ENCODE measurements around the gene ZACN. TPM values are rescaled to one million over a fixed set of nuclear protein-coding genes. Genes with fewer than 3 reads are reported as not detected.

The ZACN gene
- polyA plus RNA-seq, 1 donor from 2014 or later, result not detected

DNA sequence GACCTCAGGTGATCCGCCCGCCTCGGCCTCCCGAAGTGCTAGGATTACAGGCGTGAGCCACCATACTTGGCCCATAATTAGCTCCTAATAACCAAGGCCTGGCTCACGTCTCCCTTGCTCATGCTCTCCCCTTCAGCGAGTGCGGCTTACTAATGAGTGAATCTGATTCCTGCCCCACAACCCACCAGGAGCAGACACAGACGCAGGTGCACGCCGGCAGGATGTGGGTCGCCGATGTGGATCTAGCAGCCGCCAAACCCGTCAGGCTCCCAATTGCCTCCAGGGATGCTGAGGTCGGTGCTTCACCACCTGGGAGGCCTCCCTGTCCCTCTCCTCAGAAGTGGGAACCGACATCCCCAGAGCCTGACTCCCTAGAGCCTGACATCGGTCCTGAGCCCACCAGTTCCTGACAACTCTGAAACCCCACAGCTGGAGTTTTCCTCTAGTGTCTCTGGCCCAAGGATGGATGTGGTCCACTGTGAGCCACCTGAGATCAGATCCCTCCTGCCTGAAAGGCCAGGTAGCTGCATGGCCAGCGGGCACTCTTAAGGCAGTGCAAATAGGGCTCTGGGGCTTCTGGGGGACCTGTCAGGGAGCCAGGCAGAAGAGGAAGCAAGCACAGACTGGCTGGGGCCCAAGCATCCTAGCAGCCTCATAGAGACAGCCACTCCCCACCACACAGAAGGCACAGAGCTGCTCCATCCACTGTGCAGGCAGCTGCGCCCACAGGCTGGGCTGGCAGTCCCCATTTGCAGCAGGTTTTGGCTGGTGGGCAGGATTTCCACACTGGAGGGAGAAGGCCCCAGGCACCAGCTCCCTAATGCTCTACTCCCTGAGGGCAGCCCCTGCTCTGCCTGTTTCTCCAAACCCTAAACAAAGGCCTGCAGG is 13.8 kb downstream of the ZACN start:
- Histone ChIP-seq H3K4me3 (ENCODE audit: low read length) (no peak overlapping the region), H3K79me2 (replicated peaks; ENCODE audit: insufficient read depth, low read length) (no peaks in the 10 kb centered on the region), H3K36me3 (ENCODE audit: insufficient read depth, low read length) (peaks cover 7% of the 10 kb centered on the region), H3K27me3 (ENCODE audit: insufficient read depth, low read depth, low read length) (no peaks in the 10 kb centered on the region), H3K4me2 (ENCODE audit: low read length) (no peak overlapping the region), H2AFZ (ENCODE audit: low read depth, low read length) (no peak overlapping the region), H3K27ac (ENCODE audit: low read length) (no peak overlapping the region), H3K9me2 (ENCODE audit: insufficient read depth, low read length) (no peaks in the 10 kb centered on the region), H3F3A (ENCODE audit: insufficient read depth, low read length, poor library complexity, severe bottlenecking) (no peaks in the 10 kb centered on the region), H3K9me3 (ENCODE audit: low read length) (no peaks in the 10 kb centered on the region), H3K9ac (ENCODE audit: low read length) (no peak overlapping the region), H4K20me1 (ENCODE audit: insufficient read depth) (no peaks in the 10 kb centered on the region)
- no peak for TF ChIP-seq TAF1 (IDR thresholded peaks at IDR 0.05; ENCODE audit: low read depth)
- TF ChIP-seq RAD21 (conservative IDR thresholded peaks at IDR 0.05), result no peak
- TF ChIP-seq POLR2AphosphoS5 (IDR thresholded peaks at IDR 0.05), result no peak
- no peak for TF ChIP-seq EZH2 (IDR thresholded peaks at IDR 0.05; ENCODE audit: borderline replicate concordance, insufficient read depth, low read length, poor library complexity, severe bottlenecking)
- TF ChIP-seq, protein P1, sequence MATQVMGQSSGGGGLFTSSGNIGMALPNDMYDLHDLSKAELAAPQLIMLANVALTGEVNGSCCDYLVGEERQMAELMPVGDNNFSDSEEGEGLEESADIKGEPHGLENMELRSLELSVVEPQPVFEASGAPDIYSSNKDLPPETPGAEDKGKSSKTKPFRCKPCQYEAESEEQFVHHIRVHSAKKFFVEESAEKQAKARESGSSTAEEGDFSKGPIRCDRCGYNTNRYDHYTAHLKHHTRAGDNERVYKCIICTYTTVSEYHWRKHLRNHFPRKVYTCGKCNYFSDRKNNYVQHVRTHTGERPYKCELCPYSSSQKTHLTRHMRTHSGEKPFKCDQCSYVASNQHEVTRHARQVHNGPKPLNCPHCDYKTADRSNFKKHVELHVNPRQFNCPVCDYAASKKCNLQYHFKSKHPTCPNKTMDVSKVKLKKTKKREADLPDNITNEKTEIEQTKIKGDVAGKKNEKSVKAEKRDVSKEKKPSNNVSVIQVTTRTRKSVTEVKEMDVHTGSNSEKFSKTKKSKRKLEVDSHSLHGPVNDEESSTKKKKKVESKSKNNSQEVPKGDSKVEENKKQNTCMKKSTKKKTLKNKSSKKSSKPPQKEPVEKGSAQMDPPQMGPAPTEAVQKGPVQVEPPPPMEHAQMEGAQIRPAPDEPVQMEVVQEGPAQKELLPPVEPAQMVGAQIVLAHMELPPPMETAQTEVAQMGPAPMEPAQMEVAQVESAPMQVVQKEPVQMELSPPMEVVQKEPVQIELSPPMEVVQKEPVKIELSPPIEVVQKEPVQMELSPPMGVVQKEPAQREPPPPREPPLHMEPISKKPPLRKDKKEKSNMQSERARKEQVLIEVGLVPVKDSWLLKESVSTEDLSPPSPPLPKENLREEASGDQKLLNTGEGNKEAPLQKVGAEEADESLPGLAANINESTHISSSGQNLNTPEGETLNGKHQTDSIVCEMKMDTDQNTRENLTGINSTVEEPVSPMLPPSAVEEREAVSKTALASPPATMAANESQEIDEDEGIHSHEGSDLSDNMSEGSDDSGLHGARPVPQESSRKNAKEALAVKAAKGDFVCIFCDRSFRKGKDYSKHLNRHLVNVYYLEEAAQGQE (IDR thresholded peaks at IDR 0.05; ENCODE audit: borderline replicate concordance), result no peak
- no peak for TF ChIP-seq EP300 (conservative IDR thresholded peaks at IDR 0.05; ENCODE audit: poor library complexity, severe bottlenecking)
- TF ChIP-seq, protein P2, sequence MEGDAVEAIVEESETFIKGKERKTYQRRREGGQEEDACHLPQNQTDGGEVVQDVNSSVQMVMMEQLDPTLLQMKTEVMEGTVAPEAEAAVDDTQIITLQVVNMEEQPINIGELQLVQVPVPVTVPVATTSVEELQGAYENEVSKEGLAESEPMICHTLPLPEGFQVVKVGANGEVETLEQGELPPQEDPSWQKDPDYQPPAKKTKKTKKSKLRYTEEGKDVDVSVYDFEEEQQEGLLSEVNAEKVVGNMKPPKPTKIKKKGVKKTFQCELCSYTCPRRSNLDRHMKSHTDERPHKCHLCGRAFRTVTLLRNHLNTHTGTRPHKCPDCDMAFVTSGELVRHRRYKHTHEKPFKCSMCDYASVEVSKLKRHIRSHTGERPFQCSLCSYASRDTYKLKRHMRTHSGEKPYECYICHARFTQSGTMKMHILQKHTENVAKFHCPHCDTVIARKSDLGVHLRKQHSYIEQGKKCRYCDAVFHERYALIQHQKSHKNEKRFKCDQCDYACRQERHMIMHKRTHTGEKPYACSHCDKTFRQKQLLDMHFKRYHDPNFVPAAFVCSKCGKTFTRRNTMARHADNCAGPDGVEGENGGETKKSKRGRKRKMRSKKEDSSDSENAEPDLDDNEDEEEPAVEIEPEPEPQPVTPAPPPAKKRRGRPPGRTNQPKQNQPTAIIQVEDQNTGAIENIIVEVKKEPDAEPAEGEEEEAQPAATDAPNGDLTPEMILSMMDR (IDR thresholded peaks at IDR 0.05; ENCODE audit: poor library complexity, severe bottlenecking), result no peak
- no peak for TF ChIP-seq MXI1 (conservative IDR thresholded peaks at IDR 0.05; ENCODE audit: poor library complexity, severe bottlenecking)

DNA sequence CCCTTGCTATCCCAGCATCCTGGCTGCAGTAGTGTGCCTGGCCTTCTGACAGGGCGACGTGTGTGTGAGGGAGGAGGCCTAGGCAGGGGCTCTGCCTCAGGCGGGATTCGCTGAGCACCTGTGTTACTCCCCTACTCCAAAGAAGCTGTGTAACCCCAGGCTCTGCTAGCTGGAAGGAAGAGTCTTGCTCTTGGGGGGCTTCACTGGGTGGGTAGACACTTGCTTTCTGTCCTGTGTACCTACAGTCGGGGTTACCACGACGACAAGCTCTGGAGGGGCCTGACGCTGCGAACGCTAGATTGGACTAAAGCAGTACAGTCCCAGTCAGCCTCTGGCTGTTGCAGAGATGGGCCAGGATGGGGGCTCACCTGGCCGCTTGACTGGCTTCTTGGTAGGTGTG is 15.1 kb downstream of the ZACN start:
- Histone ChIP-seq H4K20me1 (ENCODE audit: insufficient read depth) (no peaks in the 10 kb centered on the region), H3K9me2 (ENCODE audit: insufficient read depth, low read length) (no peaks in the 10 kb centered on the region), H3K4me2 (ENCODE audit: low read length) (no peak overlapping the region), H3K9ac (ENCODE audit: low read length) (no peak overlapping the region), H3K27ac (ENCODE audit: low read length) (no peak overlapping the region), H3K4me3 (ENCODE audit: low read length) (no peak overlapping the region), H3K27me3 (ENCODE audit: insufficient read depth, low read depth, low read length) (no peaks in the 10 kb centered on the region), H3K9me3 (ENCODE audit: low read length) (no peaks in the 10 kb centered on the region), H2AFZ (ENCODE audit: low read depth, low read length) (no peak overlapping the region), H3K36me3 (ENCODE audit: insufficient read depth, low read length) (peaks cover 3% of the 10 kb centered on the region), H3K79me2 (replicated peaks; ENCODE audit: insufficient read depth, low read length) (no peaks in the 10 kb centered on the region), H3F3A (ENCODE audit: insufficient read depth, low read length, poor library complexity, severe bottlenecking) (no peaks in the 10 kb centered on the region)
- TF ChIP-seq EP300 (conservative IDR thresholded peaks at IDR 0.05; ENCODE audit: poor library complexity, severe bottlenecking), result no peak
- no peak for TF ChIP-seq POLR2AphosphoS5 (IDR thresholded peaks at IDR 0.05)
- TF ChIP-seq, protein P2 (IDR thresholded peaks at IDR 0.05; ENCODE audit: poor library complexity, severe bottlenecking), result no peak
- no peak for TF ChIP-seq RAD21 (conservative IDR thresholded peaks at IDR 0.05)
- TF ChIP-seq SMC3 (conservative IDR thresholded peaks at IDR 0.05; ENCODE audit: poor library complexity), result no peak
- TF ChIP-seq, protein P1 (IDR thresholded peaks at IDR 0.05; ENCODE audit: borderline replicate concordance), result no peak
- TF ChIP-seq MXI1 (conservative IDR thresholded peaks at IDR 0.05; ENCODE audit: poor library complexity, severe bottlenecking), result no peak
- no peak for TF ChIP-seq EZH2 (IDR thresholded peaks at IDR 0.05; ENCODE audit: borderline replicate concordance, insufficient read depth, low read length, poor library complexity, severe bottlenecking)
- TF ChIP-seq TAF1 (IDR thresholded peaks at IDR 0.05; ENCODE audit: low read depth), result no peak

All from neural cell (in vitro differentiated cells).